ENCODE measurements around the gene PLAAT5.
"Not testable (repeated sequence)": the region's sequence is repeated elsewhere in the genome, so short reads cannot be mapped to it uniquely, and the experiment has no call there.

PLAAT5 gene, protein sequence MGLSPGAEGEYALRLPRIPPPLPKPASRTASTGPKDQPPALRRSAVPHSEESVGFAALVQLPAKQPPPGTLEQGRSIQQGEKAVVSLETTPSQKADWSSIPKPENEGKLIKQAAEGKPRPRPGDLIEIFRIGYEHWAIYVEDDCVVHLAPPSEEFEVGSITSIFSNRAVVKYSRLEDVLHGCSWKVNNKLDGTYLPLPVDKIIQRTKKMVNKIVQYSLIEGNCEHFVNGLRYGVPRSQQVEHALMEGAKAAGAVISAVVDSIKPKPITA

DNA sequence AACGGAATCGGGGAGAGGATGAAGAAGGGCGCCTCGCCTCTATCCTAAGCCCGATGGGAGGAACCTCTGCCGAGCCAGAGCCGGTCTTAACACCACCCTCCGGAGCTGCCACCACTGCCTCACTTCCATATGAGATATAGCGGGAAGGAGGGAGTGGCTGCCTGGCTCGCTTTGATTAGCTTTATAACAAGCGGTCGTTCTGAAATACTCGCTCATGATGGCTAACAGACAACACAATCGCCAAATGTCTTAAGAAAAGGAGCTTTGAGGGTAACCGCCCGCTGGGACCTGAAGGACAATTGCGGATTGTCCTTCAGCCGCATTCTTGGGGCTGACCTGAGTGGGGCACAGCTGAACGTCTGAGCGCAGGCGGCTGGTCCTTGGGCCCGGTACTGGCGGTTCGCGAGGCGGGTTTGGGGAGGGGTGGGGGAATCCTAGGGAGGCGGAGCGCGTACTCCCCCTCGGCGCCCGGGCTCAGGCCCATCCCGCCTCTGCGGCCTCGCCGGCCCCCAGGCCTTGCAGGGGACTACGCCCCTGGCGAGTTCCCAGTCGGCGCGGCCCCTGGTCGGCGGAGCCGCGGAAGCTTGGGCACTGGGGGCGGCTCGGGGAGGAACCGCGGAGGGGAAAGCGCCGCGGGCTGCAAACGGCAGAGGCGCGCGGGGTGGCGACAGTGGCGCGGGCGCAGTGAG is at the start of gene PLAAT5:
Gene PLAAT5, minus strand, starts transcription at position 617 of the 689 bp plus-strand sequence. Its CDS starts 133 bp downstream, at position 484.
- peak in 1 of 2 donors; percentile 17 for DNase-seq (ENCODE audit: extremely low read depth in 1 of 2, low read depth in 1 of 2)

DNA sequence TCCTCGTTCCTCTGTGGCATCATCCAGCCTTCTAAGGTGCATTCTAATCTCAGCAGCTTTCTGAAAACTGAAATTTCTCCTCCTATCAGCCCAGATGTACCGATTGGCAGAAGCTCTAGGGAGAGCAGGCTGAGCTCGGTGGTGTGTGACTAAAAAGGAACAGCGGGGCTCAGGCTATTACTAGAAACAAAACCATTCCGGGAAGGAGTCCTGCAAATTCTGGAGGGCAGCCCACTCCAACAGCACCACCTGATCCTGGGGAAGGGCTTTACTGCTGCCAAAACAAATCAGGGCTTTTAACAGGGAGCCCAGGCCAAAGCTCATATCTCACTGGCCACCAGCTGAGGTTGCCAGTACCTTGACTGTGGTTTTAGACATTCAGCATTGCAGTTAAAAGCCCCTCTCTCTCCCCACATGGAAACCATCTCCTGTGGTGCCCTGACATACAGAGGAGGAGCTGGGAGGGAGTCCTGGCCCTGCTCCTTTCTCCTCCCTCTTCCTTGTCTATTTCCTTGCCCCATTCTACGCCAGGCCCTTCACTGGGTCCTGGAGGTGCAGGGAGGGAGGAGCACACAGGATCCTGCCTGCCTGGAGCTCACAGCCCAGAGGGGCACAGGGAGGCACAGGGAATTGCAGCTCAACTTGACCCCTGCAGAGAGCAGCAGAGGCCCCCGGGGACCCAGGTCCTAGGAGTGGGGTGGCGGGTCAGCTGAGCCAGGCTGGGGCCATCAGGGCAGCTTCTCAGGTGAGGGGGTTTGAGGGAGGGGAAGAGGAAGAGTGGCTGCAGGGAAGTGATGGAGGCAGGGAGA is 46.5 kb upstream of the PLAAT5 start:
- no peak for DNase-seq (ENCODE audit: extremely low read depth in 1 of 2, low read depth in 1 of 2)

DNA sequence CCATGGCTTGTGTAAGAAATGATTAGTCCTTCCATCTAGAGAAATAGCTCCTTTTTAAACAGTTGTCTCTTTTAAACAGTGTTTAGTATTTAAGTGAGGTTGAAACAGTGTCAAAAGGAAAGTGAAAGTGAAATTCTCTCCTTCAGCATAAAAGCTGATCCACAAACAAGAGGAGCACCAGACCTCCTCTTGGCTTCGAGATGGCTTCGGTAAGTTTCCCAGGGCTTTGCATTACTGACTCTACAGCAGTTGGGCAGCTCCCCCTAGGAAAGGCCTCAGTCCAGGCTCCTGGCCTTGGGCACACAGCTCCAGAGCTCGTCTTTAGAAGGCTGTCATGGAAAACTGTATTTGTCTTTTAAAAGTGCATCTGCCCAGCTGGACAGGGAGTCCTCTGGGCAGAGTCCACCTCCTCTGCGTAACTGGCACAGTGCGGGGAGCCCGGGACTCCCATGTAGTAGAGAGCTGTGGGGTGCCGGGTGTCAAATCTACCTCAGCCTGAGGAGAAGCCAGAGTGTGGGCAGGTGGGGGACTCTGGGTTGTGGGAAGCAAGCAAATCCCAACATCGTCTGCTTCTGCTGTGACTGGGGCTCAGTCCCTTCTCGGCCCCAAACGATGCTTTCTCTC is 45.8 kb upstream of the PLAAT5 start, which contains the start of gene PLAAT4:
Gene PLAAT4, plus strand, starts transcription at position 140 of the 624 bp plus-strand sequence. Its CDS starts 61 bp downstream, at position 201.
- no peak for DNase-seq (ENCODE audit: extremely low read depth in 1 of 2, low read depth in 1 of 2)

DNA sequence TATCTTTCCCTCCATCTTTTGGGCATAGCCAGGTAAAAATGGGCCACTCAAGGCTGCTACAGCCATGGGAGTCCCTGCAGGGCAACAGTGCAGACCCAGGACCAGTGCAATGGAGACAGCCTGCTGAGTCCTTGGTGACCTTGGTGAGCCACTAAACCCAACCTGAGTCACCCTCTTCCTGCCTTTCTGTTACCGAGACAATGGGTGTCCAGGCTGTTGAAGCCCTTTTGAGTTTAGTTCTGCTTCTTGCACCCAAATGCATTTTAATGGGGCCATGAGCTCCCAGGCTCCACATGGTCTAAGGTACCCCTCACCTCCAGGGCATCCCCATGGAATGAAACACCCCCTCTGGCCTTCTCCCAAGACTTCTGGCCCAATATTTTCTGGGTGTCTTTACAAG is 44.8 kb upstream of the PLAAT5 start:
- DNase-seq (ENCODE audit: extremely low read depth in 1 of 2, low read depth in 1 of 2): no peak

DNA sequence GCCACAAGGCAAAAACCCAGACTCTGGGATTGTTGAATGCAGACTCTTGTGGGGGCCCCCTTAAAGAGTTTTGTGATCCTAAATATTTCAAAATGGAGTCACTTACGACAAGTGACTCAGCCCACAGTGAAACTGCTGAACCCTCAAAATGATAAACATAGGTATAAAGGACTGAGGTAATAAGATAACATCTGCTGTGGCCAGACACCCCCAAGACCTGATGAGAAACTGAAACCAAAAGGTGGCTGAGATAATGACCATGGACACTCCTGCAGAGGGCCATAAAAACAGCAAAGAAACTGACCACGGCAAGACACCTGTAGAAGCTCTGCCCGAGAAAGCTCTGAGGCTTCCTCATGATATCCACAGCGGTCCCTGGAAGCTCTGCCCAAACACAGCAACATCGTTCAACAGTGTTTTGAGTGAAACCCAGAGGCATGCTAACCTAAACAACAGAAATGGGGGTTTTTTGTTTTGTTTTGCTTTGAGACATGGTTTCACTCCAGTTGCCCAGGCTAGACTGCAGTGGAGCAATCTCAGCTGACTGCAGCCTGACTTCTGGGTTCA is 44.0 kb upstream of the PLAAT5 start:
- no peak for DNase-seq (ENCODE audit: extremely low read depth in 1 of 2, low read depth in 1 of 2)

DNA sequence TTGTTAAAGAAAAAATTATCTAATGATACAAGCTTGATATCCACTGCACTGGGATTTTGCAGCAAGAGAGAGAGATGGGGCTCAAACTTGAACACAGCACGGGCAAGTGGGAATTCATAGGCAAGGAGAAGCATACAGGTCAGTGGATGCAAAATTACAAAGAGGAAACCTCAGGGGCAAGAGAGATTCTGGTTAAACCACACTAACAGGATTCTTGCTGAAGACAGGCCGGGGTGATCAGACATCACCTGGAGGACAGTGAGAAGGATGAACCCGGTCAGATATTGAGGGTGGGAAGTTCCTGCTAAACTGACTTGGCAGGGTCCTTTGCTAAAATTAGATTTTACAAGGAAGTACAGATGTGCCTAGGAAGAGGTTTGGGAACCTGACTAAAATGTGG is 43.1 kb upstream of the PLAAT5 start:
- no peak for DNase-seq (ENCODE audit: extremely low read depth in 1 of 2, low read depth in 1 of 2)

DNA sequence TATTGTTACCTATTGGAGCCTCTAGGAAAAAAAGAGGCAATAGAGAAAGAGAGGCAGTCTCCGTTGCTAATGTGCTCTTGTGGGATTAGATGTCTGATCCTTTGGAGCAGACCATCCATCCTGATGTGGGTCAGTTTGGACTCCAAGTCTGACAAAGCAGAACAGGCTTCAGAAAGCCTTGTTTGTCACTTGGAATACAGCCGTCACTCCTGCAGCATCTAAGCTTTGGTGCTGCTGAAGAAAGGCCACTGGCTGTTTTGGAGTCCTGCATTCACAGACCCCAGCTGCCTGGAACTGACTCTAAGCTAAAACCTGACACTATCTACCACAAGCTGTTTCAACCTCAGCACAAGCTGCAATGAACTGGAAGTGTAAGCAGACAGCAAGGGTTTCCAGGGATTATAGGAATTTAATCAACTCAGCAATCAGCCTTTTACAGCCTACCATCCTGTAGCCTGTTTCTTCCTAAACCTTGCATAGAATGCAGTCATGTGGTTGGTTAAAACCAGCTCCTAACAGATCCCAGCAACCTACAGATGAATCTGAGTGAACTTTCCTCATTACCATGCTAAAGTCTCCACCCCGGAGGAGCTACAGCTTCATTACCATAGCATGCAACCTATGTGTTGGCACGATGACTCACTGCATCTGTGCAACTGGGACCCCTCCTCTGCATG is 42.0 kb upstream of the PLAAT5 start:
- no peak for DNase-seq (ENCODE audit: extremely low read depth in 1 of 2, low read depth in 1 of 2)

DNA sequence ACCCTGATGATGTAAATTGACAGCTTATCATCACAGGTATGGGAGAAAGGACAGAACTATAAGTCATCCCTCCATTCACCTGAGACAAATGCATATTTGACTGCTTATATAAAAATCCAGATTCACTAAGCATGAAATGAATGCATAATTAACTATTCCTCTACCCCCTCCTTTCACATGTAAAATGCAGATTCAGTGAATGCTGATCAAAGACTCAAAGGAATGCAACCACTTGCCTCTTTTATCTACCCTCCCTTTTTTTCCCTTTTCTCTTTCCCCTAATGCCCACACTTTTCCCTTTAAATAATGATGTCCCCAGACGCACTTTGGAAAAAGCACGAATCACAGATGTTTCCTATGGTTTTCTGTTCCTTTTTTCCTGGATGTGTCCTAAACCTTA is 41.1 kb upstream of the PLAAT5 start:
- no peak for DNase-seq (ENCODE audit: extremely low read depth in 1 of 2, low read depth in 1 of 2)

DNA sequence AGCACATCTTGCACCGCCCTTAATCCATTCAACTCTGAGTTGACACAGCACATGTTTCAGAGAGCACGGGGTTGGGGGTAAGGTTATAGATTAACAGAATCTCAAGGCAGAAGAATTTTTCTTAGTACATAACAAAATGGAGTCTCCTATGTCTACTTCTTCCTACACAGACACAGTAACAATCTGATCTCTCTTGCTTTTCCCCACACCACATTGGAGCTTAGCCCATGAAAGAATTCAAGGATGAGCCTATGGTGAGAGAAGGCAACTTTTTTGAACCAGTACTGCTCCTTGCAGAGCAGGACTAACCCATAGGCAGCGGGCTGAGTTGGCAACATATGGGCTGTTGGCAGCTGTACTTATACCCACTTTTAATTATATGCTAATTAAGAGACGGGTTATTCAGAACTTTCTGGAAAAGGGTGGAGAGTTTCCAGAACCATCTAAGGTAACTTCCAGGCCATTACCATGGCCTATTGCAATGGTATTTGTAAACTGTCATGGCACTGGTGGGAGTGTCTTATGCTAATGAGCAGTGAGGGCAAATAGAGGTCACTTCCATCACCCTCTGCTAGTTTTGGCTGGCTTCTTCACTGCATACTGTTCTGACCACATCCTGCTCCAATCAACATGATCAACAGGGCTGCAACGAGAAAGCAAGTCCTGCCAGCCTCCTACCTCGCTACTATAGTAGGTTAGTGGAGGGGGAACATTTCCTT is 40.3 kb upstream of the PLAAT5 start:
- not testable (repeated sequence) for DNase-seq (ENCODE audit: extremely low read depth in 1 of 2, low read depth in 1 of 2)

DNA sequence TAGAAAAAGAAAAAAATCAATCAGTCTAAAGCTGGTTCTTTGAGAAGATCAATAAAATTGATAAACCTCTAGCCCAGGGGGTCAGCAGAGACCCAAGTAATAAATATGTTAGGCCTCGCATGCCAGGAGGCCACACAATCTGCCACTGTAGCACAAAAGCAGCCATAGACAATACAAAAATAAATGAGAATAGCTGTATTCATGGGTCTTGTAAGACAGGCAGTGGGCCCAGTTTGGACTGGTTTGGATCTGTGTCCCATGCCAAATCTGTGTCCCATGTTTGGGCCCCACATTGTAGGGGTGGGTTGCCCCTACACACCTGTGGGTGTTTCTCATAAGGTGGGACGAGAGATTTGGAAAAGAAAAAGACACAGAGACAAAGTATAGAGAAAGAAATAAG is 39.1 kb upstream of the PLAAT5 start:
- DNase-seq (ENCODE audit: extremely low read depth in 1 of 2, low read depth in 1 of 2): no peak

DNA sequence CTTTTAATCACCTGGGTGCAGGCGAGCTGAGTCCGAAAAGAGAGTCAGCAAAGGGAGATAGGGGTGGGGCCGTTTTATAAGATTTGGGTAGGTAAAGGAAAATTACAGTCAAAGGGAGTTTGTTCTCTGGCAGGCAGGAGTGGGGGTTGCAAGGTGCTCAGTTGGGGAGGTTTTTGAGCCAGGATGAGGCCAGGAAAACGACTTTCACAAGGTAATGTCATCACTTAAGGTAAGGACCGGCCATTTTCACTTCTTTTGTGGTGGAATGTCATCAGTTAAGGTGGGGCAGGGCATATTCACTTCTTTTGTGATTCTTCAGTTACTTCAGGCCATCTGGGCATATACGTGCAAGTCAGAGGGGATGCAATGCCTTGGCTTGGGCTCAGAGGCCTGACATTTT is 38.4 kb upstream of the PLAAT5 start:
- not testable (repeated sequence) for DNase-seq (ENCODE audit: extremely low read depth in 1 of 2, low read depth in 1 of 2)

DNA sequence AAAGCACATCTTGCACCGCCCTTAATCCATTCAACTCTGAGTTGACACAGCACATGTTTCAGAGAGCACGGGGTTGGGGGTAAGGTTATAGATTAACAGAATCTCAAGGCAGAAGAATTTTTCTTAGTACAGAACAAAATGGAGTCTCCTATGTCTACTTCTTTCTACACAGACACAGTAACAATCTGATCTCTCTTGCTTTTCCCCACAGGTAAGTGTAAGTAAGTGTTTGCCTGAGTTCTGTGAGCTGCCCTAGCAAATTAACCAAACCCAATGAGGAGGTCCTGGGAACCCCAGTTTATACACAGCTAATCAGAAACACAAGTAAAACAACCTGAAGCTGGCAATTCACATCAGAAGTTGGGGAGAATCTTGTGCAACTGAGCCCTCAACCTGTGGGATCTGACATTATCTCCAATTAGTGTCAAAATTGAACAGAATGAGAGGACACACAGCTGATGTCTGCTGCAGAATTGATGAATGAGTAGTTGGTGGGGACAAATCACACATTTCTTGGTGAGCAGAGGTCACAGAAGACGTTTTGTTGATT is 37.8 kb upstream of the PLAAT5 start:
- DNase-seq (ENCODE audit: extremely low read depth in 1 of 2, low read depth in 1 of 2): not testable (repeated sequence)

DNA sequence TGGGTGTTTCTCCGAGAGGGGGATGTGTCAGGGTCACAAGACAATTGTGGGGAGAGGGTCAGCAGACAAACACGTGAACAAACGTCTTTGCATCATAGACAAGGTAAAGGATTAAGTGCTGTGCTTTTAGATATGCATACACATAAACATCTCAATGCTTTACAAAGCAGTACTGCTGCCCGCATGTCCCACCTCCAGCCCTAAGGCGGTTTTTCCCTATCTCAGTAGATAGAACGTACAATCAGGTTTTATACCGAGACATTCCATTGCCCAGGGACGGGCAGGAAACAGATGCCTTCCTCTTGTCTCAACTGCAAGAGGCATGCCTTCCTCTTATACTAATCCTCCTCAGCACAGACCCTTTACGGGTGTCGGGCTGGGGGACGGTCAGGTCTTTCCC is 37.2 kb upstream of the PLAAT5 start:
- DNase-seq (ENCODE audit: extremely low read depth in 1 of 2, low read depth in 1 of 2): not testable (repeated sequence)

DNA sequence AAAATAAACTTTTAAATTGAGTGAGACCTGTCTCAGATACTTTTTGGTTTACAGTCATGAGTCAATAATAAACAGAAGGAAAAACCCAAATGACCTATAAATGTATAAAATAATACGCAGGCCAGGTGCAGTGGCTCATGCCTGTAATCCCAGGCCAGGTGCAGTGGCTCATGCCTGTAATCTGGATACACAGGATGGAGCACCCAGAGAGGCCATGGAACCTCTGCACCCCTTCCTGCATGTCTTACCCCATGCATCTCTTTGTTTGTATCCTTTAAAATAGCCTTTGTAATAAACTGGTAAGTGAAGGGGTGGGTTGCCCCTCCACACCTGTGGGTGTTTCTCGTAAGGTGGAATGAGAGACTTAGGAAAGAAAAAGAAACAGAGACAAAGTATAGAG is 36.7 kb upstream of the PLAAT5 start:
- no peak for DNase-seq (ENCODE audit: extremely low read depth in 1 of 2, low read depth in 1 of 2)

DNA sequence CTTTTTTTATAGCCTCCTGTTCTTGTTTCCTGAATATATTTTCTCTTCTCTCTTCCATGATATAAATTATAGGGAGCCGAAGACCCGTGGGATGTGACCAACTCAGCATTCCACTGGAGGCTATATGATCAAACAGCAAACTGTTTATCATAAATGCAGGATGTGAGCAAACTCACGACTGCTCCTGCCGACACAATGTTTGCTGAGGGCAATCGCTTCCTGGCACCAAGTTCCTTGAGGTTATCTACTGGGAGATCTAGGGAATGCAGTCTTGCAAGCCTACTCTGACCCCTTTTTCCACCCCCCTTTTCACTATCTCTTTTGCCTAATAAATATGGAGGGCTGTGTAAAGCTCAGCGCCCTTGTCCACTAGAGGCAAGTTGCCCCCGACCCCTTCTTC is 32.2 kb upstream of the PLAAT5 start:
- no peak for DNase-seq (ENCODE audit: extremely low read depth in 1 of 2, low read depth in 1 of 2)

DNA sequence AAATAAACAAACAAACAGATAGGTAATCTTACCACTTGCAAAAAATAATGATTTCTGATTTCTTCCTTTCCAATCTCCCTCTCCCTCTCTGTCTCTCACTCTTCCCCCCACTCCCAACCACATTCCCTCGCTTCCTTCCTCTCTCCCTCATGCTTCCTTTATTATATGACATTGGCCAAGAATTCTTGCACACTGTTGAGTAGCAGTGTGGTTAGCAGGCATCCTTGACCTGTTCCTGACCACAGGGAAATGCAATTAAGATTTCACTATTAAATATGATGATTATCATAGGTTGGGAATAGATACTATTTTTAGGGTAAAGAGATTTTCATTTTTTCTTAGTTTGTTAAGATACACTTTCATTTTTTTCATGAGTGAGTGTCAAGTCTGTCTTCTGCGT is 30.9 kb upstream of the PLAAT5 start:
- no peak for DNase-seq (ENCODE audit: extremely low read depth in 1 of 2, low read depth in 1 of 2)

DNA sequence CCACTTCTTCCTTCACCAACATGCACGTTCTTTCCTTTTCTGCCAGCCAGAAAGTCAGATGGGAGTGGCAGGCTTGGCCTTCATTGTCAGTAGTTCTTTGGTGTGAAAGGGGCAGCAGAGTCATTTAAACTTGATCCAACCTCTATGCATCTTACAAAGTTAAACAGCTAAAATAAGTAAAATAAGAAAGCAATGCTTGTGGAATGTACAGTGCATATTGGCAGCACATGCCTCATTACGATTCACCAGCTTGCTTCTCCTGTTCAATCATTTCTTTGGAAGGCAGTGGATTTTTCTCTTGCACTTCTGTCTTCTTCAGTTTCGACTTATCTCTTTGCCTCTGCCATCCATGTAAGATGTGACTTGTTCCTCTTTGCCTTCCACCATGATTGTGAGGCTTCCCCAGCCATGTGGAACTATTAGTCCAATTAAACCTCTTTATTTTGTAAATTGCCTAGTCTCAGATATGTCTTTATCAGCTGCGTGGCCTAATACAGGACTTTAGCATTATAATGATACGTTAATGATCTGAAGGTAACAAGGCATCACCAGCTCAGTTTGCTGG is 29.7 kb upstream of the PLAAT5 start:
- no peak for DNase-seq (ENCODE audit: extremely low read depth in 1 of 2, low read depth in 1 of 2)

DNA sequence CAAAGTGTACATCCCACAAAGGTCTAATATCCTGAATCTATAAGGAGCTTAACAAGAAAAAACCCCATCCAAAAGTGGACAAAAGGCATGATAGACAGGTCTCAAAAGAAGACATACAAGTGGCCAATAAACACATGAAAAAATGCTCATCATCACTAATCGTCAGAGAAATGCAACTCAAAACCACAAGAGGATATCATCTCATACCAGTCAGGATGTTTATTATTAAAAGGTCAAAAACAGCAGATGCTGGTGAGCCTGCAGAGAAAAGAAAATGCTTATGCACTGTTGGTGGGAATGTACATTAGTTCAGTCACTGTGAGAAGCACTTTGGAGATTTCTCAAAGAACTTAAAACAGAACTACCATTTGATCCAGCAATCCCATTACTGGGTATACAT is 27.6 kb upstream of the PLAAT5 start:
- no peak for DNase-seq (ENCODE audit: extremely low read depth in 1 of 2, low read depth in 1 of 2)

DNA sequence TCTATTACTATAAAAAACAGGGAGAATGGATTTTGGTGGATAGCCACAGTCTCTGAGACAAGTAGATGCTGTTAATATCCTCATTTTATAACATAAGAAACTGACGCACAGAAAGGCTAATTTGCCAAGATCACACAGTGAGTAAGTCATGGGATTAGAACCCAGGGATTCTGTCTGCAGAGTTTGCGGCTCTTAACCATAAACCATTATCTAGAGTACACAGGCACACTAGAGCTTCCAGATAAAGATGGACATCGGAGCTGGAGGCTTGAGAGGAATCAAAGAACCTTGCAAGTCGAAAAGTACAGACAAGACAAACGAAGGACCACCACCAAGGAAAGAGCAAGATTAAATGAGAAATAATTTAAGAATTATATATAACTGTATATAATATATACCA is 26.2 kb upstream of the PLAAT5 start:
- no peak for DNase-seq (ENCODE audit: extremely low read depth in 1 of 2, low read depth in 1 of 2)

Data from activated CD8-positive, alpha-beta memory T cell treated with anti-CD3 and anti-CD28 coated beads for 1 hour (primary cell).